ENCODE data around the gene SYNDIG1.

SYNDIG1 gene

DNA sequence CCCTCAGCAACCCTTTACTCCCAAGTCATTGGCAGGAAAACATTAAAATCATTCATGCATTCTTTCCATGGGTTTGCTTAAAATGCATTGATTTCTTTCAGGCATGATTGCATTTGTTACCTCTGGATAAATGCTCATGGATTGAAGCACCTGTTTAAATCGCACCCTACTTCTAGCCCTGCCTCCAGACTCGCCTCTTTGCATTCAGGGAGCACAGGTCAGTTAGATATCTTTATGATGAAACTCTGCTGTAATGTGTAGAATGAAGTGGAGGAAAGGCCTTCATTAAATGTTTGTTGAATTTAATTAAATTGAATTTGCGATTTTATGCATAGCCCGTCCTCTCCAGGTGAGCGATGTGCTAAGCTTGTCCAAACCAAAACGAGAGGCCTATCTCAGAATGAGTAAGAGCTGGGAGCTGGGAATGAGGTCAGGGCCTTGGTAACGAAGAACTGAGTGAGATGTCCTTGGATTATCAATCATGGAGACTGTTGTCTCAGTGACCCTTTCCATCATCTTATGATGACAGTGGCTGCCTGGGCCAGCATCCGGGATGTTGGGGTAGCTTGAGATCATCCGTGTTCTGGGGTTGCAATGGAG, 210.1 kb downstream of the SYNDIG1 start:
- no peak for DNase-seq

DNA sequence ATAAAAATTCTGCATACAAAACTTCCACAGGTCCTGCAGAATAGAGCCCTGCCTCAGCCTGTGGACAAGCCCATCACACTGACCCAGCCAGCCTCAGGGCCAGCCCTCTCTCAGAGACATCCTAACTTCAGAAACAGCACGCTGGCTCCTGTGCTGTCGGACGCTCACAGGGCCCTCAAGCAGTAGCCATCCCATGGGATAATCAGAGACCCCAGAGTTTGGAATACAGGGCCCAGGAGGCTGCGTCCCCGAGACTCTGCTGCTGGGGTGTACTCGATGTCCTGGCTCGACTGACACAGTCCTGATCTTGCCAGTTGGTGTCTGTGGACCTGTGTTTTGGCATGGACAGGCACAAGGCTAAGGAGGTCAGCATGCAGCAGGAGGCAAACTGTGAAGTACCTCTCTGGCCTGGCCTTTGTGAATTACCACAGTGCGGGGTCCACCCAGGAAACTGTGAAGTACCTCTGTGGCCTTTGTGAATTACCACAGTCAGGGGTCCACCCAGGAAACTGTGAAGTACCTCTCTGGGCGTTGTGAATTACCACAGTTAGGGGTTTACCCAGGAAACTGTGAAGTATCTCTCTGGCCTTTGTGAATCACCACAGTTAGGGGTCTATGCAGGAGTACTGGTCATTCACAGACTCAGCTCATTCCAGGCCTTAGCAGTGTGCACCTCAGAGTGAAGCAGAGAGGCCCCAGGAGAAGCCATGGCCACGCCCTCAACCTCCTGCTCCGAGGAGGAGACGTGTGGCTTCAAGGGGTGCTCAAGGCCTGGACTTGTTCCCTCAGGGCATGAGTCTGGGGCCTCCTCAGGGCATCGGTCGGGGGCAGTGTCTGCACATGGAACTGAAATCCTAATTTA, 212.4 kb downstream of the SYNDIG1 start:
- no peak for DNase-seq

DNA sequence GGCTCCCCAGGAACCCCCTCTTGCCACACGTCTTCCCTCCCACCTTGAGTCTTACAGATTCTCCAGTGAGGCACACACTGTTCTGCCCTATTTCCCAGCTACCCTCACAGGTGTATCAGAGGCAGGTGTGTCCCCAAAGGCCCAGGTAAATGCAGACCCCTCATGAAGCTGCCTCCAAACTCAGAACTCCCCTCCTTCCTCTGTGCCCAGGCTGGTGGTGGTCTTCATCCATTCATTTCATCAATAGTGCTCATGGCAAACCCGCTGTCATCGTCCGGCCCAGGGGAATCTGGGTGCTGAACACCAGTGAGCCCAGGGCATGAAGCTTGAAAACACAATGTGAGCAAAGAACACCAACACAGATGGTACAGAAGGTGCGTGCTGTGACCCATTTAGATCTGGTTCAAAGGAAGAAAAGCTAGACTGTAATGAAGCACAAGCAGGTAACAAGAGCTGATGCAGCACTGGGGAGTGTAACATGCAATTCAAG, 213.1 kb downstream of the SYNDIG1 start:
- DNase-seq: no peak

DNA sequence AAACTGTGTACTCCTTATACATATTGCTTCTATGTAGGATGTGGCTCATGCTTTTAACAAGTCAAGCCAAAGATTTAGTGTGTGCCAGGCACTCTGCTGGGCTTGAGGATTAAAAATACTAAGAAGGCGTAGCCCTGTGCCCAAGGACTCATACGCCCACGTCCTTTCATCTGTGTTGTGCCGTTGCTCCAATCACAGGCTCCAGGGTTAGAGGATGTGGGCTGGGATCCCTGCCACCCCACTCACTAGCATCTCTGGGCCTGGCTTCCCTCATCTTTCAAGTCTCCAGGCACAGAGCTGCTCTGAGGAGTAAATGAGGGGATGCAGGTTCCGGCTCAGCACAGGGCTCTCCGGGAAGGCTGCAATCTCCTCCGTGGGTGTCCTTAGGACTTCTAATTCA, 214.2 kb downstream of the SYNDIG1 start:
- no peak for DNase-seq

DNA sequence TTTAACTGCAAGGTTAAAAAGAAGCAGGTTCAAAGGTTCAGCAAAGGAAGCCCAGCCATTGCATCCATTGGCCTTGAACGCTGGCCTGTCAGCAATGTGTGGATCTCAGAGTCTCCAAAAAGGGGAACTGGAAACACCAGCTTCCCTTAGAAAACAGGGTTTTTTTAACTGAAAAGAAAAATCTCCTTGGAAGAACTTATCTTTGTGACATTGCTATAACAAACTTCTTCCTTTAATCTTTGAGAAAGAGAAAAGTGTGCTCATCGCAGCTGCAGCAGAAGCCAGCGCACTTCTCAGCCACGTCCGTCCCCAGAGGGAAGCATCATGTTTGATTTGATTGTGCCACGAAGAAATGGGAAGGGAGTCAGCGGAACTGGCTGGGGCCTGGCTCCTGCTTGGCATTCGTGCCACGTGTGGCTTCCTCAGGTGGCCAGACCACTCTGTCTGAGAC, 215.0 kb downstream of the SYNDIG1 start:
- DNase-seq: no peak

DNA sequence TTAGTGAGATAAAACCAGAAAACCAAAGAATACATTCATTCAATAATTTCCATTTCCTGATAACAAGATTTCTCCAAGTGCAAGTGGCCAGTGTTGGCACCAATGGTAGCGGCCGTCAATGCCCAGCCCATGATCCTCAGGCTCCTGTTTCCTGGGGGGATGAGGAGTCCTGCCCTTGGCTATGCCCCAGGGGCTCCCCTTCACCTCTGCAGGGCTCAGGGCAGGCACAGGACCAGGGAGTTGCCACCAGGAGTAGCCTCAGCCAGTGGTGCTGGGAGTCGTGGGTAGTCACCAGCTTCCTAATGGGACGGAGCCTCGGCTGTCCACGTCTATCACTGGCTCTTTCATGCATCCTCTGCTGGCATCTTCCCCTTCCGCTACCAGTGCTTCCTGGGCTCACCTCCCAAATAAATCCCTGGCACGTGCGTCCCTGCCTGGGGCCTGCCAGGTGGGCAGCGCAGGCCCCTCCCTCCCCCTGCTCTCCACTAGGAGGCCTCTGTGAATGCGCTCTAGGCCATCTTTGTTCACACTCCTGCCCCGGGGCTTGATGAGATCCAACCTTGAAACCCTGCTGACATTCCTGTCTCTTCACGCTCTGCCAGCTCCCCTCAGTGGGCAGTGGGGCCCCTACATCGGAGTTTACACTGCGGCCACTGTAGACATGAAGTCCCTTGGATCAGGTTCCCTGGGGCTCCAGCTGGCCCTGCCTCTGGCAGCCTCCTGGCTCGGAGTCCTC, 215.7 kb downstream of the SYNDIG1 start:
- no peak for DNase-seq

DNA sequence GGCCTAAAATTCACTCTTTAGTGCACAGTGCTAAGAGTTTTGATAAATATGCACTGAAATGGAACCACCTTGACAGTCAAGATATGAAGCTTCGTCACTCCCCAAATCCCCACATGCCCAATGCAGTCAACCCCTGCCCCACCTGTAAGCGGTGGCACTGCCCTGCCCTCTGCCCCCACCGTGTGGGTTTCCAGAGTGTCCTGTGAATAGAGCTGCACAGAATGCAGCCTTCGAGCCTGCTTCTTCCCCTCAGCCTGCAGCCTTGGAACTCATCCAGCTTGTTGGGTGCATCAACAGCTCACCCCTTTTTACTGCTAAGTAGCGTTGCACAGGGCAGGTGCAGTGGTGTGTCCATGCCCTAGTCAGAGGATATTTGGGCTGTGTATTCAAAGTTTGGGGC, 216.3 kb downstream of the SYNDIG1 start:
- no peak for DNase-seq

DNA sequence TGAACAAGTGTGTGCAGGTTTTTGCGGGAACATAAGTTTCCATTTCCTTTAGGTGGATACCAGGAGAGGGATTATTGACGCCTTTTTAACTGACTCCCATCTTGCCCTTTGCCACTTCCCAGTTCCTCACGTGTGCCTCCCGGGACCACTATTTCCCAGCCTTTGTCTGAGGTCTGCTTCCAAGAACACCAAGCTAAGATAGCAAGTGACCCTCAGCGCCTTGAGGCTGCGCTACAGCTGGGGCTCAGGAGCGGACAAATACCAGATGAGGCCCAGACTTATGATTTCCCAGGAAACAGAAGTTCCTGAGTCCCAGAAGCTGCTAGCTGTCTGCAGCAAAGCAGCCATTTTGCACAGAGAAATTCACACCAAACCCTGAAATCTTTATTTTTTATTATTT, 216.7 kb downstream of the SYNDIG1 start:
- DNase-seq: no peak

DNA sequence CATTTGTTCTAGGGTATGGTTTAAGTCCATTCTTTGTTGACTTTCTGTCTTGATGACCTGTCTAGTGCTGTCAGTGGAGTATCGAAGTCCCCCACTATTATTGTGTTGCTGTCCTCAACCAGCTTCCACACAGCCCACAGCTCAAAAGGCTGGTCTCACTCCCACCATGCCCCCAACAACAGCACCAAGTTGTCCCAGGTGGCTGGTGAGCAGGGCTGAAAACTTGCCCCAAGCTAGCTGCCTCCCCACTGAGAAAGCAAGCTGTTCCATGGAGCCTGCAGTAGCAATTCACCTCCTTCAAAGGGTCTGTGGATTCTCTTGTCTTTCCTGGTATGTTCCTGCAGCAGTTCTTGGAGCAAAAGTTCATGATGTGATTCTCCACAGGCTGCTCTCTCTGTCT, 221.0 kb downstream of the SYNDIG1 start:
- no peak for DNase-seq

DNA sequence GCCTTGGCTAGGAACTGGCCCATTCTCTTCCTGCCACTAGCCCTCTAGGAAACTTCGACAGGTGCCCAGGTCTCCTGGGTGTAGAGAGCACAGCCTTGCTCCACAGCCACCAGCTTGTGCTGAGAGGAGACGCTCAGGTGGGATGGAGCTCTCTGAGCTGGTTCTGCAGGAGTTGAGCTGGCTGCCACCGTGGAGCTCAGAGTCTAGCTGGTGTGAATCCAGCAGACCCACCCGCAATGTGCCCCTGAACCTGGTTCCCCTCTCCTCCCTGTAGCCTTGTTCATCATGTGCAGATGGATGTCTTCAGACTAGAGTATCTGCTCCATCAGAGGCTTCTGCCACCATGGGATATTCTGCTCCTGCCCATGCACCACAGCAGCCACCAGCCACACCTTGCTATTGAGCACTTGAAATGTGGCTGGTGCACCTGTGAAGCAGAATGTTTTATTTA, 222.5 kb downstream of the SYNDIG1 start:
- DNase-seq: no peak

DNA sequence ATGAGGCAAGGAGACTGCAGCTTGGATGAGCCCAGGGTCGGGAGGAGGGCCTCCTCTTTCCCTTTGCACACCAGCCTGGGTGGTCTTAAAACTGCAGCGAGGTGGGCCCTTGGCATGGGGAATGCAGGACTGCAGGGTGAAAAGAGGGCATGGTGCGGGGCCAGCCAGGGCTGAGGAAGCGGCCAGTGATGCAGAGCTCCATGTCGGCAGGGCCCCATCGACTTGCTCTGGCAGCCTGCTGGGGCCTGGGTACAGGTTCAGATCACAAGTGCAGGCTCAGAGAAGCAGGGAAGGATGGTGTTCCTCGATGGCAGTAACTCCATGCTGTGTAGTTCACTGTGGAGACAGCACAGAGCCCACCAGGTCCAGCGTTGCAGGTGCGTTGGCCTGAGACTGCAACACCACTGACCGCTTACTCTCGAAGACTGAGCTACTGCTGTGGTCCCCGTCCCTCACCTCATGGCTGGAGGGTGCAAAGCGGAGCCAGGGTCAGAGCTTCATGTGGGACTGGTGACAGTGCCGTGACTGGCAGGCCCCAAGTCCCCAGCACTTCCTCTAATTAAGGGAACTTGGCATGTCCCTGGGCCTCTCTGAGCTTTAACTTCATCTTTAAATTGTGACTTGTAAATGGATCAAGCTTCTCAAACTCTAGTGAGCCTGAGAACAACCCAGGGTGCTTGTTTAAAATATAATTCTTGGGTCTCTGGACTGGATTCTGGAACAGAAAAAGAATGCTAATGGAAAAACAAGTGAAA, 223.2 kb downstream of the SYNDIG1 start:
- DNase-seq: no peak

DNA sequence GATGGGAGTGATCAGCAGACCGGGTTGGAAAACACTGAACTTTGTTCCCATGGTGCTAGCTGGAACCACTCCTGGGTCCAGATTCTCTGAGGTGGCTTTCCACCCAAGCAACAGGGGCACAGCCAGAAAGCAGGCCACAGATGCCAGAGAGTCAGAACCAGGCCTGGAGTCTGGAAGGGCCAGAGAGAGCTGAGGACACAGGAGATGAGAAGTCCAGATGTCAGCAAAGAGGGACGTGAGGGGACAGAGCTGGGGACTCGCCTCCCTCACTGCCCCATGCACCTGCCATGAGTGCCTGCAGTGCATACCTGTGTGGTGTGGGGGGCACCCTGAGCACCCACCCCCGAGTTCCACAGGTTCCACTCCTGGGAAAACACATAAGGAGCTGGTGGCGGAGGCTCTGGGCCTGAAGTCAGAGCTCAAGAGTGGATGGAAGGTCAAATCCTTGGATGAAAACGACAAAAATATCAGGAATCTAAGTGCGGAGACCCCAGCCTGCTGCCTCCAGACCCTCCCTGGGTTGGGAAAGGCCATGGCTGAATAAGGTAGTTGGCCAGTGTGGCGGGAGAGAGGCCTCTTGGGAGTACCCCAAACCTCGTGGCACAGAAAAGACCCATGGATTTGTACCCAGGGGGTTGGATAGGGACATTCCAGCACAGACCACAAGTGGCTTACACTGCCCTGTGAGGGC, 224.2 kb downstream of the SYNDIG1 start:
- DNase-seq: no peak

DNA sequence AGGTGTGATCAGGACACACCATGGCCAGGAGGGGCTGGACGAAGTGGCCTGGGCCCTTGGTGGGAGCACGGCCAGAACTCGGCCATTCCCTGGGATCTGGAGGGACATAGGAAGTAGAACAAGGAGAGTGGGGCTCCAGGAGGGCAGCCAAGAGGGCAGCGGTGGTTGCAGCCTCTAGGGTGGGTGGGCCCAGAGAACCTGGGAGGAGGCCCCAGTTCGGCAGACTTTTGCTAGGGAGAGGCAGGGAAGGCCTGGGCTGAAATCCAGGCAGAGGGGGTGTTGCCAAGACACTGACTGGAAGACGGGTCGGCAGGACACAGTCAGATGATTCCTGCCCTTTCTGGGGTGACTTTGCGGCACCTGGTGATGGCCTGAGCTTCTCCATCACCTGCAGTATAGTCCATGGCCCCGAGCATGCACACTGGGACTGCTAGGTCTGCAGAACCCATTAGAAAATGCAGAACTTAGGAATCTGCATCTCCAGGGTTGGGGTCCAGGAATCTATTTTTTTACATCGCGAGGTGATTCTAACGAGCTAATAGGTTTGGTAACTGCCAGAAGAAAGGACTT, 224.8 kb downstream of the SYNDIG1 start:
- DNase-seq: no peak

DNA sequence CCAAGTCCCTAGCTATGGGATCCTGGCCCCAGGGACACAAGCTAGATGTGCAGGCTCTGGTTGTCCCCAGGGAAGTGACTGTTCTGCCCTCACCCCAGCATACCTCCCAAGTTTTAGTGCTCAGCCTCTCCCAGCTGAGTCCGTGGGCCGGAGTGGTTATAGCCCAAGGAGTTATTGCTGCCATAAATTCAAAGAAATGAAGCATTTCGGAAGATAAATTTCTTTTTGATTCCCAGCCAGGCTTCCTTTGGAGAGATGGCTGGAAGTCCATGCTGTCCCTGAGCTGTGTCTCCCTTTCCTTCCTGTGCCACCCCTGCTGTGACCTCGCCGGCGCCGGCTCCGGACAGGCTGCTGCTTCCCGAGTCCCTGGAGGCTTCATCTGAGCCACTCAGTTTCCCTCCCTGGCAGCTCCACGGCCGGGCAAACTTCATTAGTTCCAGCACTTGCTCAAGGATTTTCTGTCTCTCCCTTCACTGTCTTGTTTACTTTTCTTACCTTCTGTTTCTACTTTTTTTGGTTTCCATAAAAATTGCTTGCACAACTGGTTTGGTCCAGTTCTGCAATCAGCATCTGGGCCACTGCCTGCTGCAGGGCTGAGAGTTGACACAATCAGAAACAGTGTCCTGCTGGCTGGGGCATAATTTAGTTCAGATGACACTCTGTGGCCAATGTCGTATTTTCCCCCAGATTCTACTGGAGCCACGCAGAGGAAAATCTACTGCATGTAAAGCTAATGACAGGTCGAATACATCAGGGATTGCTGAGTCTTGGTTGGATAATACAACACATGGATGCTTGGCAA, 225.5 kb downstream of the SYNDIG1 start:
- no peak for DNase-seq

DNA sequence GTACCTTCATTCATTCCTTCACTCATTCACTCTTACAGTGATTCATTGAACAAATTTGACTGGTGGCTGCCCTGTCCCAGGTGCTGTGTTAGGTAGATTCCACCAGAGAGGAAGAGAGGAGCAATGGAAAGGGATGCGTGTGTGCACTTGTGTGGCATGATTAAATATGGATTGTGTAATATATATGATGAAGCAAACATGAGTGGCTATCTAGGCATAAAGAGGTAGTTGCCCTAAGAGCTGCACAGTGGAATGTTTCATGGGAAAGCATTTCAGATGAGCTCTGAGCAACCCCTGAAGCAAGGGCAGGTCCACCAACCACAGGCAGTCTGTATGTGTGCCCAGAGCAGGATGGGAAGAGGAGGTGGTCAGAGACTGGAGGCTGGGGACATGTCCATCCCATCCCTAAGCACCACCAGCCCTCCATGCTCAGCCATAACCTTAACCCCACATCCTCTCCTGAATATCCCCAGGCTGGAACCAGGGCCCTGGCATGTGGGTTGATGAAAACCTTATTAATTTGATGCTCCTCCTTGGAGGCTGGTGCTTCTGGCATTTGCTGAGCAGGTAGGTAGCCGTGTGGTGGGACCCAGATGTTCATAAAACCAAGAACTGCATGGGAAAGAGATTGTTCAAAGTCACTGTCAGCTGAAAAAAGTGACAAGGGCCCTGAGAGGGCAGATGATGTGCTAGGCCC, 226.2 kb downstream of the SYNDIG1 start:
- DNase-seq: no peak

DNA sequence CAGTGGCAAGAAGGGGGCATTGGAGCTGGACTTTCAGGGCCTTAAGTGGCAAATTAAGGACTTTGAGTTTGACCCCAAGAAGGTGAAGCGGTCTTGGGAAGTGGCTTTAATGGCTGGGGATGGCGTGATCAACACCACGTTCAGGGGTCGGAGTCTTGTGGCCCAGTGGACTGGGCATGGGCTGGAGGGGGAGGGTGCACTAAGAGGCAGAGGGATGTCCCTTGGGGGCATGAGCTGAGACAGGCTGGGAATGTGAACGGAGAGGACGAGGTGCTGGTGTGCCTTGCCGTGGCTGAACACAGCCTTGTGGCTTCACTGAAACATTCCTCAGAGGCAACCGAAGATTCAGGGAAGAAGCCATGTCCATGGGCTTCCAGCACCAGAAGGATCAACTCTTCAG, 227.0 kb downstream of the SYNDIG1 start:
- DNase-seq: no peak

DNA sequence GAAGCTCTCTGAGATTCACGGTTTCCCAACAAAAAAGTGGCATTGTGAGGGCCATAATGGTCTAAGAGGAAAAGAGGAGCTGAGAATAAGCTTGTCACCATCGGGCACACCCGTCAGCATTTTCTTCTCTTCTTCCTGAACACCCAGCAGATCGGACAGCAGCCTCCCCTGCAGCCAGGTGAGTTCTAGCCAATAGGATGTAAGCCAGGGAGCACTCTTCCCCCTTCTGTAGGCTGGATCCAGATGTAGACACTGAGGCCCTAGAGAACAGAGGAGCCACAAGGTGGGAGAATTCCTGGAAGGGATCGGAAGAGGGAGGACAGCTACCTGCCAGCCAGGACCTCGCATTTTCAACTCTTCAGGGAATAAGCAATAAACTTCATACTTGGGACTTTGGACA, 228.0 kb downstream of the SYNDIG1 start:
- DNase-seq: no peak

DNA sequence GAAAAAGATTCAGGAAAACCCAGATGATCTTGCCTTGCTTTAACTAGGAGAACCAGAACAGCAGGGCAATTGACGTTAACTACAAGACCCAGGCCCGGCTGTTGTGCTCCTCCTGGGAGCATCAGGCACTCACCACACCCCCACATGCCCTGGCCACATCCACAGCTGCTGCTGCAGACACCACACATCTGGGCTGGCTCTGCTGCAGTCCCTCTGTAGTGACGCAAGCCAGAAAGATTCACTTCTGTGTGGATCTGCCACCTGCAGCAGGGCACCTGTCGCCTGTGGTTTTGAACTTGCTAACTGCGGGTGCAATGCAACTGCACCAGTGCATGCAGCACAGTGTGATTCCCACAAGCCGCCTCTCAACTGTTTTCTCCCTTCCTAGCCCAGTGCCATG, 228.8 kb downstream of the SYNDIG1 start:
- DNase-seq: no peak

DNA sequence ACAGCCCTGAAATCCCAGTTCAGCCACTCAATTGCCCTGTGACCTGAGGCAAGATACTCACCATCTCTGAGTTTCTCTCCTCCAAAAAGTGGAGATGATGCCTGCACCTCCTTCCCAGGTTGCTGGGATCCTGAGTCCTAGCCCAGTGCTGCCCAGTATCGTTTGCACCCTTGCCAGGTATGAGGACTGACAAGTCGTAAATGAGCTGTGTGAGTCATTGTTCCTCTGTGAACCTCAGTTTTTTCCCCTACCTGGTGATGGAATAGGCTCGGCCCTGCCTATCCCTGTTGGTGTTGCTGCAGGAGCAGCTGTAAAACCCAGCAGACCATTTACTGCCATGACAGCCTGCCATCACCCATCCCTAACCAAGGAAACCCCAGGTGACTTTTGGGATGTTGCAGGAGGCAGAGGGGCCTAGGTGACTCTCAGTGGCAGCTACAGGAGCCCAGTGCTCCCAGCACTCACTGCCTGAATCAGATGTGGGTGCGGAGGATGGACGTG, 229.3 kb downstream of the SYNDIG1 start:
- DNase-seq: no peak

All from GOT3 (cell line).